ENCODE results near the gene HSPG2.
"Not testable (repeated sequence)": the region's sequence is repeated elsewhere in the genome, so short reads cannot be mapped to it uniquely, and the experiment has no call there.

GRCh38 chr1:21980515-21981220 lies 43.6 kb upstream of the HSPG2 start:
- TF ChIP-seq POLR2A (IDR thresholded peaks at IDR 0.05; ENCODE audit: low read length); GATA1 (IDR thresholded peaks at IDR 0.05; ENCODE audit: low read depth, low read length): not testable (repeated sequence)
